ENCODE data around the gene HSFX1.

The HSFX1 gene

DNA sequence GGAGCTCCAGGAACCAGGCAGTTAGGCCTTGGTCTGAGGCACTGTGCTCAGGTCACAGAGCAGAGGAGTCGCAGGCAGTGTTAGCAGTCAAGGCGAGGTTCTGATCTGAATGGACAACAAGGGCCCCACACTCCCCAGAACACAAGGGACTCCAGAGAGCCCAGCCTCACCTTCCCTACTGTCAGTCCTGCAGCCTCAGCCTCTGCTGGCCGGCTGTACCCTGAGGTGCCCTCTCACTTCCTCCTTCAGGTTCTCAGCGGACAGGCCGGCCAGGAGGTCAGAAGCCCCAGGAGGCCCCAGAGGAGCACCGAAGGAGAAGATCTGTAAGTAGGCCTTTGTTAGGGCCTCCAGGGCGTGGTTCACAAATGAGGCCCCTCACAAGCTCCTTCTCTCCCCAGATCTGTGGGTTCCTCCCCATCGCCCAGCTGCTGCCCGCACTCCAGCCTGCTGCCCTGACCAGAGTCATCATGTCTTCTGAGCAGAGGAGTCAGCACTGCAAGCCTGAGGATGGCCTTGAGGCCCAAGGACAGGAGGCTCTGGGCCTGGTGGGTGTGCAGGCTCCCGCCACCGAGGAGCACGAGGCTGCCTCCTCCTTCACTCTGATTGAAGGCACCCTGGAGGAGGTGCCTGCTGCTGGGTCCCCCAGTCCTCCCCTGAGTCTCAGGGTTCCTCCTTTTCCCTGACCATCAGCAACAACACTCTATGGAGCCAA lies 34.0 kb downstream of the HSFX1 start:
- DNase-seq = no peak

GRCh38 chrX:149818652-149819051 lies 44.8 kb downstream of the HSFX1 start:
- DNase-seq = no peak

DNA sequence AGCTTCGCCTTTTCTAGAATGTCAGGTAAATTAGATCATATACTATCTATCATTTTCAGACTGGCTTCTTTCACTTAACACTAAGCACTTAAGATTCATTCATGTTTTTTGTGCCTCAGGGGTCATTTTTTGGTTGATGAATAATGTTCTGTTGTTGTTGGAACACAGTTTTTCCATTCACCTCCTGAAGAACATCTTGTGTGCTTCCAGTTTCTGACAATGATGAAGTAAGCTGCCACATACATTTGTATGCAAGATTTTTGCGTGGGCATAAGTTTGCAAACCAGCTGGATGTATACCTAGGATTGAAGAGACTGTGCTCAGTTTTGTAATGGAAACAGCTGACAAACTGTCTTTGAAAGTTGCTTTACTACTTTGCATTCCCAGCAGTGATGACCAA lies 45.5 kb downstream of the HSFX1 start:
- no peak for DNase-seq

GRCh38 chrX:149825424-149825823 lies 51.6 kb downstream of the HSFX1 start:
- peak; percentile 43 for DNase-seq
